ENCODE measurements around the gene GRM4.

DNA sequence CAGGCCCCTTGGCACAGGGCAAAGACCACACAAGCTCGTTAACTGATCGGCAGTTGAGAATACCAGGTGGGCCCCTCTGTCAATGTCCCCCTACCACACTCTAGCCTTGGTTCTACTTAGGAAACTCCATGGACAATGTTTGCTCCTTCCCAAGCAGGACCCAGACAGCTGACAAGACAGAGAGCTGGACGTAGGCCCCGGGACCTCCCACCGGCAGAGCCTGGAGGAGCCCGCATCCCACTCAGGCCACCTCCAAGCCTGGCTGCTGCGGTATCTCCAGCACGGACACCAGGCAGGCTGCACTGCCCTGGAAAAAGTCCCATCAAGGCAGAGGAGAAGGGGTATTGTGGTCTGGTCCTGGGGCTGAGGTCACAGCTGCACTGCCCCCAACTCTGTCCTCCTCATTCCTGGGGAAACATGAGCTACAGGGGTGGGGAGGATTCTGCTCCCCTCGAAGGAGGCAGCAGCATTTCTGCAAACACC lies 6.2 kb upstream of the GRM4 start:
- TF ChIP-seq, protein P1, sequence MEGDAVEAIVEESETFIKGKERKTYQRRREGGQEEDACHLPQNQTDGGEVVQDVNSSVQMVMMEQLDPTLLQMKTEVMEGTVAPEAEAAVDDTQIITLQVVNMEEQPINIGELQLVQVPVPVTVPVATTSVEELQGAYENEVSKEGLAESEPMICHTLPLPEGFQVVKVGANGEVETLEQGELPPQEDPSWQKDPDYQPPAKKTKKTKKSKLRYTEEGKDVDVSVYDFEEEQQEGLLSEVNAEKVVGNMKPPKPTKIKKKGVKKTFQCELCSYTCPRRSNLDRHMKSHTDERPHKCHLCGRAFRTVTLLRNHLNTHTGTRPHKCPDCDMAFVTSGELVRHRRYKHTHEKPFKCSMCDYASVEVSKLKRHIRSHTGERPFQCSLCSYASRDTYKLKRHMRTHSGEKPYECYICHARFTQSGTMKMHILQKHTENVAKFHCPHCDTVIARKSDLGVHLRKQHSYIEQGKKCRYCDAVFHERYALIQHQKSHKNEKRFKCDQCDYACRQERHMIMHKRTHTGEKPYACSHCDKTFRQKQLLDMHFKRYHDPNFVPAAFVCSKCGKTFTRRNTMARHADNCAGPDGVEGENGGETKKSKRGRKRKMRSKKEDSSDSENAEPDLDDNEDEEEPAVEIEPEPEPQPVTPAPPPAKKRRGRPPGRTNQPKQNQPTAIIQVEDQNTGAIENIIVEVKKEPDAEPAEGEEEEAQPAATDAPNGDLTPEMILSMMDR (IDR thresholded peaks at IDR 0.05 in 2 of 3, conservative IDR thresholded peaks at IDR 0.05 in 1 of 3; ENCODE audit: control insufficient read depth in 2 of 3, extremely low read depth in 1 of 3, insufficient read depth in 1 of 3, low read depth in 3 of 3, low read length in 3 of 3): no peak
- TF ChIP-seq MAX (IDR thresholded peaks at IDR 0.05; ENCODE audit: low read depth, low read length): no peak
- no peak for TF ChIP-seq YY1 (IDR thresholded peaks at IDR 0.05; ENCODE audit: low read depth, low read length)

All from GM12878 (cell line).